GM21515 (cell line): Measurements from ENCODE around the gene EFNB2.

Source experiments
- ATAC-seq: cut with Tn5 transposase; IDR thresholded peaks from one replicate; pipeline ENCODE4 v1.9.1; 2021; ENCODE audit not compliant: unreplicated experiment

EFNB2 gene

DNA sequence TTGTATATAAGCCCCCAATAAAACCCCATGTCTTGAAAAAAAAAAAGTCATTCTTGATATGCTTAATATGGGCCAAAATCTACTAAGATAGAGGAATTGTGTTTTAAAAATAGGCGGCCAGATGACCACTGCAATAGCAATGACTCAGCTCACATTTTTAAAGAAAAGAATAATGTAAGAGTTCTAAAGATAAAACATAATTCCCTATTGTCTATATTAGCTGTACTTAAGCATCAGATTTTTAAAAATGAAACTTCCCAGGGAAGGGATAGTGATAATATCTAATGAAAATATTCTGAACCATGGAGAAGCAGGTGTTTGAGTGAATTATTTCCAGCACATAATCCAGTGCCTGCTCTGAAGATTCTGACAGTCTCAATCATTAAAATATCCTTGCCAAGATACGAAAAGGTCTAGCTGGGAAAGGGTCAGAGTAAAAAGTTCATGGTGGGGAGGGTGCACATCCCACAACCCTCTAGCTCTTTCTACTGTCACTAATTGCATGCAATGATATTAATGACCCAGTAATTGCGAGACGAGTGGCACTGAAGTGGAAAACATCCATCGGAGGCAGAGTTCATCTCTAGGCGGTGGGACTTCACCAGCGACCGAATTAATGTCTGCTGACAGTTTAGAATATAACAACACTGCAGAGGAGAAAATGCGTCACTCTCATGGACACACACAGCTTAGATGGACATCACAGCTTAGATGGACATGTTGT lies 31.6 kb downstream of the EFNB2 start:
- no peak for ATAC-seq

DNA sequence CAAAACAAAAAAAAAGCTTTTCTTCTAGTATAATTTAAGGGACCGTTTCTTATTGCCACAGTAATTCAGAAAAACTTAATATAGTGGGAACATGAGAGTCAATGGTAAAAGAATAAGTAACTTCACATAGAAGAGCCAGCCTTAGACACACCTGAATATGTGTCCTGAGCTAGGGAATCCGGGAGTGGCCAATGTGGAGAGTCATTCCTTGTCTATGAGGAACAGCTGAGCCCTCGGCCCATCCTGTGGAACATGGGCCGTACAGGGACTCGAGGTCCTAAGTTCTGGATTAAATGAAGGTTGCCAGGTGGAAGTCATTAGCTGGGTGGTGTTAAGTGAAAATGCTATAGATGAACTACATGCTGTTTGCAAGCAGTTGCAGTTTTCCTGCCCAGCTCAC lies 32.2 kb downstream of the EFNB2 start:
- ATAC-seq, result no peak

DNA sequence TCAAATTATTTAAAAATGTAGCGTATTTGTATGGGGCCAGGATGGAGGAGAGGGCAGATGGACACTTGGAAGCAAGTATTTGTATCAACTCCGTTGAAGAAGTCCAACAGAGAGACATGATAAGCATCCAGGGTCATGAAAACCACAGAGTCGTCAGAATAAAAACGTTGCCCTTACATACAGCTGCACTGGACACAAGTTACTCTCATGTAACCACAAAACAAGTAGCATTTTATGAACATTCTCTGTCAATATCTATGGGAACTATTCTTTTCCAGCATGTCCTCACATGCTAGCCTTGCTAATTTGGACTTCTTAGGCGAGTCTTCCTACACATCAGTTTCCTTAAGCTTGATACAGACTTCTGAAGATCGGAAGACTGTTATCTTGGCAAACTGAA lies 35.0 kb downstream of the EFNB2 start:
- ATAC-seq, result no peak

DNA sequence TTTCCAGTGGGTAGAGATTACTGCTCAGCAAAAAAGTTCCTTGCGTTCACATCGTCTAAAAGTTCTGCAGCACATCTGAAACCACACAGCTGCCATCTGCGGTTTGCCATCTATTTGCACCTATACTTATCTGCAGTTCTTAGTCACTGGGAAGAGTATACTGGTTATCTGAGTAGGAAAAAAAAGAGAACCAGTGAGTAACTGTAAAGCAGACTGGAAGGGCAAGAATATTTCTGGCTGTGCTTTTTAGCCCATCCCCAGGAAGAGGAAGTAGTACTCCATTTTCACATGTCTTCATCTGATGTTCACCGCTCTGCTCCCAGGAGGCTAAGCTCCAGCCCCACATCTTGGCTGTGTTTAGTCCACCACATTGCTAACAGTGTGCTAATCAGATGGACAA lies 35.6 kb downstream of the EFNB2 start:
- no peak for ATAC-seq

DNA sequence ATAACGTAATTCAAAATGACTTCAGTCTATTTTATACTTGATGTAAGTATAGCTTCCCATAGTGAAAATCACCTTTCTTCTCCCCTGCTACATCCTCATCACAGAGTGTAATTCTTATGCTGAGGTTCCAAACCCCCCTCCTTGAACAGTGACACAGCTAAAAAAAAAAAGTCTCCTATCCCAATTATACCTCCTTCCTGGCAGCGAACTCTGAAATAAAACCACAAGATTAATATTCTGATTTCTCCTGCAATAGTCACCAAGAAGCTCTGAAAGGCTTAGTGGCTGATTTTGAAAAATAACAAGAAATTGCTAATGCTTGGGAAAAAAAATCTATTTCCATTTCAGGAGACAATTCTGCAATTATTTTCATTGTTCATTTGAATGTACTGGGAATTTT lies 36.3 kb downstream of the EFNB2 start:
- ATAC-seq, result no peak

DNA sequence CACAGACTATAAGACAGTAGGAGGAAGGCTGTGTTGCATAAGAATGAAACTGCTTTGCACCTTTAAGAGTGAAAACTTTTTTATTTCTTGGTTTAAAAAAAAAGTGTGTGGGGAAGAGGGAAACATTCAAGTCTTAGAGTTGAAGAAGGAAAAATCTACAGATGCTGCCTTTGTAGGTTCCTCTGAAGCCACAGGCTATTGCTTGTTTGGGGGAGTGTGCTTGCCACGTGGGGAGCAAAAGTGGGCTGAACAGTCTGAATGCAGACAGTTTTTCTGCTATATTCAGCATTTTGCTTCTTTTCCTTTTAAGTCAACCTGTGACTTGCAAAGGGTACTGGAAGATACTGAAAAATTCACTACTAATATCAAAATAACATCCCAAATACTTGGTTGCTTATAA lies 36.9 kb downstream of the EFNB2 start:
- ATAC-seq, result no peak

DNA sequence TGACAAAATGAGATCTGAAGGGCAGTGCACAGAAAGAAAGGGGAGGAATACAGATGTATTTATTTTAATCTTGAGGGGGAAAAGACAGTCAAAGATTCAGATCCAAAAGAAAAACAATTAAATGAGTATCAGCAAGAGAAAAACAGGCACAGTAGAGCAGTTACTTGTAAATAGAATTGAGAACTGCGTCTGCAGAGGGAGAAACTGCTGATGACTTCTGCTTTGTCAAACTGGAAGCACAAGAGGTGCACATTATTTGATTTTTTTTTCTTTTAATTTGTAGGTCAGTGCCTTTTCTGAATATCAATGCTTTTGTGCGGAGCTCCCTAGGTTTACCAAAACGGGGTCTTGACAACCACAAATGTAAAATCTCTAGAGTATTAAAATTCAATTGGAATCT lies 37.3 kb downstream of the EFNB2 start:
- ATAC-seq, result no peak

DNA sequence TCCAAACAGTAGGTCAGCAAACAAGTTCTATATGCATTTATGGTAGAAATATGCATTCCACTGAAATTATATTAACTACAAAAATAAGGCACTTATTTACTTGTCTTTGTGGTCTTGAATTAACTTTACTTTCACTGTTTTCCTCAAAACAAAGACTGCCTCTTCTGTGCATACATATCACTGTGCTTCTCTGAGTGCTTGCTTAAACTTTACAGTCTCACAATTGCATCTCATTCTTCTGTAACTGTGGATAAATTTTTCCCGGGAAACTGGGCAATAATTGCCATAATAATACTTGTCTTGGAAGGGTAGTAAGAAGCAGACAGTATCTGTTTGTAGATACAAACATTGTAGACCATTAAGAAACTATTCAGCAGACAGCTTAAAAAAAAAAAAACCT lies 38.4 kb downstream of the EFNB2 start:
- ATAC-seq, result no peak

DNA sequence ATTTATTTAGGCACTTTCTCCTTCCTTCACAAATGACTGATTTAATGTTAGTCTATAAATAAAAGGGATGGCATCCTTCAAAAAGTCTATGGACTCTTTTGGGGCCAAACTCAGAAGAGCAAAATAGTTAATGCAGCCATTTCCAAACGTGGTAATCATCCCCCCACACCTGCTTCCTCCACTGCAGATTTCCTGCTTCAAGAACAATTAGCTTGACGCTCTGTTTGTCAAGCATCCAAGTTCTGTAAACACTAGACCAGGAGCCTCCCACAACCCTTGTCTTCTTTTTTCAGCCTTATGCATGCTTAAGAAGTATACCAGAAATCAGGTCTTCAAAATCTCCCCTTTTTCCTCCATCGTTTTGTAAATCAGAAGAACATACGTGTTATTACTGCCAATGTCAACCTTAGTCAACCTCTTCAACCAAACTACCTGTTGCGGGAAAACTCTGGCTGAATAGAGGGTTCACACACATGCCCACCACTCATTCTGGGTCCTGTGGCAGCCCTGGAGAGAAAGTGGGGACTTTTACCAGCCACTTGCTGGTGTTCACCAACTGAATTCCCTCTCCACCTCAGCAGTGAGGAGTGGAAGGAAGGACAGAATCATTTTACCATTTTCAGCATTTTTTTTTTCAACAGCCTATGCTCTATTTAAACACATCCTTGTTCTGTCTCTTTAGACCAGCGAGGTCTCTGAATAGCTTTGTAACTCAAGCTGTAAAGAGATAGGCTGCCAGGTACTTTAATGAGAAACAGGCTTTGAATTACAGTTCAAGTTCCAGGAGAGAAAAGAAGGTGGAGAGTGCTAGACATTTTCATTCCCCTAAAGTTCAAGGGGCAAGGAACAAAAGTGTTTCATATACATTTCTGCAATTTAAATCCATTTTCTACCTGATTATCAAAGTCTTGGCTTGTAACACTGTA lies 39.1 kb downstream of the EFNB2 start:
- ATAC-seq, result no peak

DNA sequence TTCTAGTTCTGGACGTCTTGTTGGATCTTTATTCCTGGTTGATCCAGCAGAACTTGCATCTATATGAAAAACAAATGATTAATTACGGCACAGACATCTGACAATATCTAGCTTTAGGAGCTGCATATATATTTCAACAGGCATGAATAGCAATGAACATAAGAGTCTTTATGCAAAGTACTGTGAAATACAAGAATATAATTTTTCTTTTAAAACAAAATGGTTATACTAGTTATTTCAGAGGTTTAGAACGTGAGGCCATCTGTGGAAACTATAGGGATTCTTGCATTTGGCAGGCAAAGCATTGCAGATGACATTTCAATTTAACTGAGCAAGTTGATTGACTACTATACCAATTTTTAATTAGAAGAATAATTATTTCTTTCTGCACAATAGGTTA lies 40.5 kb downstream of the EFNB2 start:
- no peak for ATAC-seq

DNA sequence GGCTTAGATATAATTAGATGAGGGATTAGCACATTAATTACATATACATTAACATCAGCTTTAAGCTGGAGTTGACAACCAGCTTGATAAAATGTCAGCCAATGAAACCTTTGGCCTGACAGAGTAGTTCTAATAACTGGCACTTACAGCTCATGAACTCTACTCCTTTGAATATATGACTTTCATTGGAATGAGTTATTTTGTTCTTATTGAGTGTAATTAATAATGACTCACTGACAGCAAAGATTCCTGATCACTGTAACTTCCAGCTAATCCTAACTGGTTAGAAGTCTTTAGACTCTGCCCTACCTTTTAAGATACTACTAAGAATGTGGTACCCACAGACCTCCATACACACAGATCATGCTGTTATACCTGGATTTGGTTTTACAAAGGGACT lies 41.0 kb downstream of the EFNB2 start:
- no peak for ATAC-seq

DNA sequence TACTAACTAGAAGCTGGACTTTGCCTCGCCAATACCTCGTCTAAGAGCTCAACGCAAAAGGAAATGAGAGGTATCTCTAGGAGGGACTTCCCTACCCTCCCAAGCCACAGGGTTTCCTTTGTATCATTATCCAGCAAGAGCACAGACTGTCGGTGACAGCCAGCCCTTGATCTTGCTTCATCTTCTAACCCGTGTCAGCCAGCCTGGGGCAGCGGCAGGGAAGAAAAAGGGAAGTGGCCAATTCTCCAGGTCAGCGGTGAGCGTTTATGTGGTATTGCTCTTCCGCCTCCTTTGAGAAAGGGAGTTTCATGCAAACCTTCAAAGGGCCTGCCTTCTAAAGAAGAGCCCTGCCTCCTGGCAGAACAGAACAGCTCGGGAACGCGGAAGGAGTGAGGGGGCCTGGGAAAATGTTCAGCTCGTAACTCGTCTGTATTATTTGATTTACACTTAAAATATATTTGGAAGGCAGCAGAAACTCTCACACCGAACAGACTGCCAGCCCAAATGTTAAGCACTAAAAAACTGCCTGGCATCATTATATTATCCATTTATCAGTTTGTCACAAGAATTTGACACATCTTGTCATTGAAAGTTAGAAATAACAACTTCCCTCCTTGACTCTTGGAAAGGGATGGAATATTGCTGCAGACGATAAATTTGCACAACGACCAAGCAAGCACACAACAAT lies 41.8 kb downstream of the EFNB2 start:
- peak; percentile 88 for ATAC-seq

DNA sequence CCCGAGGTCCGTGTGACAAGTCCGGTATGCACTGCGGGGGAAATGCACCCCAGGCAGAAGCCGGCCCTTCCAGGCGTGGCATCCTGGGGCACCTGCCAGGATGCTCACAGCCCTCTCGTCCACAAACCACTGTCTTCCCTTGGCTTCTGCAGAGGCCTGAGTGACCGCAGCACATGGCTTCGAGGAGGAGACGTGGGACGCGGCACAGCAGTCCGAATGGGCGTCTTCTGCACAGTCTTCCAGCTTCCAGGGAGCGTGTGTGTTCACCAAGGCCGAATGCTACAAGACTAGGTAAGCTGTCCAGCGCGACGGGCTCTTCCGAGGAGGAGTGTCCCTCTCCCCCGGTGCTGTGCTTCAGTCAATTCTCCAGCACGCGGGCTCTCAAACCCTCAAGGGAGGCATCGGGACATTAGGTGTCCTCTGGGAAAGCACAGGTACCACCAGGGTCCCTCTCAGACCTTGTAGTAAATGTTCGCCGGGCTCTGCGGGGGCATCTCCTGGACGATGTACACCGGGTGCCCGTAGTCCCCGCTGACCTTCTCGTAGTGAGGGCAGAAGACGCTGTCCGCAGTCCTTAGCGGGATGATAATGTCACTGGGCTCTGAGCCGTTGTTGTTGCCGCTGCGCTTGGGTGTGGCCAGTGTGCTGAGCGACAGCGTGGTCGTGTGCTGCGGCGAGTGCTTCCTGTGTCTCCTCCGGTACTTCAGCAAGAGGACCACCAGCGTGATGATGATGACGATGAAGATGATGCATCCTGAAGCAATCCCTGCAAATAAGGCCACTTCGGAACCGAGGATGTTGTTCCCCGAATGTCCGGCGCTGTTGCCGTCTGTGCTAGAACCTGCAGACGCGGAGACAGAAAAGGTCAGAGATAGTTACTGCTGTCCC lies 42.6 kb downstream of the EFNB2 start:
- no peak for ATAC-seq

DNA sequence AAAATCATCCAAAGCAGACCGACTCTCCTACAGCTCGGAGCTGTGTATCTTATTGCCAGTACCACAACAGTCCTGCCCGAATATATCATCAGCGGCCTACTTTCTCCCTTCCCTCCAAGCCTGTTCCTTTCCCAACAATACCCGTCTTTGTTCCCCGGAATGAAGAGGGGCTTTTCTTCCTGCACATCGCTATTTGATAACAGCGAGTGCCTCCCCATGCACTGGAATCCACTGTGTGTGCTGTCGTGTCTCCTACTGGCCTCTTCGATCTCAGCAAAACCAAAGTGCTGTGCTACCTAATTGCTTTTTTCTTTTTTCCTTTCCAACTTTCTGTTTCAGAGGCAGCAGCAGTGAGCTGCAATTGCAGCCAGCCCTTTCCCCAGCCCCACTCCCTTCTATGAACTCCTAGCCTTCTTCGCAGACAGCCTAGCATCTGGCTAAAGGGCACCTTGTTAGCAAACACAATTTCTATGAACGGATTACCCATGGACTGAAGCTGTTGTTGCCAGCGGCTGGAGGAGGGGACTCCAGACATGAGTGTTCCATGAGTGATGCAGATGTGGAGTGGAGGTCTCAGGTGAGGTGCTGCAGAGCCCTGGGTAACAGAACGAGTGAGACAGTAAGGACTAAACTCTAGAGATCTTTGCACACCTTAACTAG lies 43.4 kb downstream of the EFNB2 start:
- ATAC-seq, result no peak

DNA sequence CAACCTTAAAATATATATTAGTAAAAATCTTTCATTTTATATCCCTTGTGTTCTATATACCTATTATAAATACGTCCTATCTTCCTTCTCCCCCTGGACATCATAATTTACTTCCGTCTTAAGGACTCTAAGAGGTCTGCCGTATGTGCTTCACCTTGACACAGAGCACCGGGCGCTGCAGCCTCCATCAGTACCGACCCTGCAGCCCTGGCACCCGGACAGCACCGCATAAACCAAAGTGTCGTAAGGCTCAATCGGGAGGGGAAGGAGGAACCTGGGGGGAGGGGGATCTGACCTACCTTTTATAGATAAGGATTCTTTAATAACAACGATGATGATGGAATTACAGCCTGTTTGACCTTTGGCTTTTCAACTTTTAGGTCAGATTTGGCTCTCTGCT lies 44.0 kb downstream of the EFNB2 start:
- ATAC-seq, result no peak

DNA sequence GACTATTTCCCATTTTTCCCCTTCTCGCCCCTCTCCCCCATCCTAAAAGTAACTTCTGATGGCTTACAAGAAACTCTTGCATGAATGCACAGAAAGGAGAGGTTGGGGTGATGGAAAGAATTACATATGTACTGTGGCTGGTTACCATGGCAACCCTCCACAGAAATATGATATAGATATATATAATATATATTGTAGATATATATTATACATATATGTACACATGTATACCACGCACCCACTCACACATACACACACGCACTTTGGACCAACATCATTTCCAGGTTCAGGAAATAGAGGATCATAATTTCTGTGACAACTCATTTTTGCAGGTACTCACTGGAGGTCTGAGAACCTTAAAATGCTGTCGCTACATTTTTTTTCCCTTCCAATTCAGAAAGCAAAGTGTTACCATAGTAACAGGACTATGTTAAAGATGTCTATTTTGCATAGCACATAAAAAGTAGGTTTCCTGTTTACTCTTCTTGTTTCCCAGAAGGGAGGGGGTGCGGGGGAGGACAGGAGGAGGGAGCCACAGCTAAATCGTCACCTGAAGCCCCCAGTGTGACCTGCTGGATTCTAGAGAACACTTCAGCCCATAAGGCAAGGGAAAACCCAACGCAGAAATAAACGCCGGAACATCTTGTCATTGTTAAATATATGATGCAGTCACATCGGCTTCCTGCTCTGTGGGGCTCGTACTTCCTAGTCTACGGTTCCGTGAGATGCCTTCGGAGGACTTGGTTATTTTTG lies 44.7 kb downstream of the EFNB2 start:
- no peak for ATAC-seq

DNA sequence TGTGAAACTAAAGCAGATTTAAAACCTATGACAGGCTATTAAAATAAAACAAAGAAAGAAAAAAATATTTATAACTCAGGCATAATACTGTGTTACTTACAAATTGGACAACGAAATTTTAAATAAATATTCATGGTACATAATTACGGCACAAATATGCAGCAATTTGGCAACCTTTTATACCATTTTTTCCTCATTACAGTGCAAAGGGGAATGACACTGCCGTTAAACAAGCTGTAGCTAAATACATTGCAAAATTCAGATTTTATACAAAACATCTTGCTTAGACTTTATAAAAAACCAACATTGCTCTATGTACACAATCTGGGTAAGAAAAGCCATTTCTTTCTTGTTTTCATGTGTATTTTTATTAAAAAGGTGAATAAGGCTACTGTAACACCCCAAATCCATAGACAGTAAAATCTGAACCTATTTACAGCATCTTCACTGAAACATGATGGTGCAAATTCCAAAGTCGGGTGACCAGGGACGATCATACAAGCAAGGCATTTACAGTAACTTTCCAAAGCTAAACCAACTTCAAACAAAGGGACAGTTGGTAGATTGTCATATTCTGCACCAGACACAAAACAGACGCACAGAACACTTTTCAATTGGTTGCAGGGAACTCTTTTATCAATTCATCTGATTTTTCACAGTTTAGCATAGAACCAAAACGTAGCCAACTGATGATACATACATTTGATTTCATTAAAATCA lies 45.5 kb downstream of the EFNB2 start:
- no peak for ATAC-seq

DNA sequence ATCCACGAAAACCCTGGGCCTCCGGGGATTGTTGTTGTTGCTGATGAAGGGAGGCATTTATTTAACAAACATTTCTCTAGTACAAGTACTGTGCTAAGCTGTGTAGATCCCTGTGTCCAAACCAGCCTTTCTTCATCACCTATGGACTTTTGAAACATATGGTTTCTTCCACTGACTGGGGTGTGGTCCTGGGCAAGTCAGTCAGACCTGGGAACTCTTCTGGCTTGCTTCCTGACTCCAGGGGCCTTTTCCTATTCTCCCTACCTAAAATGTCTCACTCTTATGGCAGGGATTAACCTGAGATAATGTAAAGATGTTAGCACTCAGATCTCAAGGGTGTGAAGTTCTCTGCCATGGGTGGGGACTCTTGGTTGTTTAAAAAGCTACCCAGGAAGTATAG lies 46.8 kb downstream of the EFNB2 start:
- ATAC-seq, result no peak

DNA sequence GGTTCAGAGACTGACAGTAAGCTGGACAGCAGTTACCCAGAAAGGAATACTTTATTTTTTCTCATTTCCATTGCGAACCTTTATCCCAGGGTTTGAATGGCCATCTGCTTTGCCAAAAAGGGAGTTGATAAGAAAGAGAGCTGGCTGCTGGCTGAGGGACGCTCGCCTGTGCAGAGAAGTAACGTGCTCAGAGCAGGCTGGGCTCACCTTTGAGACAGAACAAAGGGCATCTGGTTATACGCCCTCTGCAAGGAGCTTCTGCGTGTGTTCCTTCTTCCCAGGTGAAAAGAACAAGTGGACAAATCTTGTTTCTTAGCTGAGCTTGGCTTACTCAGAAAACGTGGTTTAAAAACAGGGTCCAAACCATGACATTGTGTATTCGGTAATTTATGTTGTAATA lies 47.4 kb downstream of the EFNB2 start:
- ATAC-seq, result no peak
